Thyroid gland (tissue), 4 donors: ENCODE data around the gene LFNG. TPM values are rescaled to one million over a fixed set of nuclear protein-coding genes. Genes with fewer than 3 reads are reported as not detected.

Experiments
- DNase-seq, 2 donors: peaks; one replicate each; pipeline ENCODE4 v3.0.0-alpha.2; 2019
- H3K27ac ChIP-seq, 3 donors: fragments of 200-600 bp; sonication (generic); 1 replicate in 2 of 3; 2 replicates in 1 of 3; pipeline ENCODE4 v1.5.1; 2016 to 2019; ENCODE audit warnings: mild to moderate bottlenecking in 1 of 3, moderate library complexity in 1 of 3
- H3K27me3 ChIP-seq: fragments of 200-600 bp; sonication (generic); one replicate; pipeline ENCODE4 v1.5.1; 2019
- H3K36me3 ChIP-seq, 2 donors: fragments of 200-600 bp; sonication (generic); one replicate each; pipeline ENCODE4 v1.5.1; 2016 to 2019
- H3K4me1 ChIP-seq, 2 donors: fragments of 200-600 bp; sonication (generic); one replicate each; pipeline ENCODE4 v1.5.1; 2017 to 2019
- H3K4me3 ChIP-seq, 3 donors: fragments of 200-600 bp; sonication (generic); replicated peaks in 1 of 3; 1 replicate in 2 of 3; 2 replicates in 1 of 3; pipeline ENCODE4 v1.5.1; 2016; ENCODE audit warnings: mild to moderate bottlenecking in 1 of 3
- H3K9me3 ChIP-seq: fragments of 200-600 bp; sonication (generic); one replicate; pipeline ENCODE4 v1.5.1; 2017
- CTCF ChIP-seq, 6 experiments: fragments of 200-600 bp in 3 of 6; fragments of 450-650 bp in 3 of 6; sonication (generic) in 3 of 6; IDR thresholded peaks; one replicate each; pipeline ENCODE4 v1.5.1; 2016 to 2019; ENCODE audit warnings: antibody characterized with exemption in 6 of 6, mild to moderate bottlenecking in 2 of 6, inconsistent platforms in 1 of 6, moderate library complexity in 1 of 6
- POLR2A ChIP-seq, 2 donors: fragments of 450-650 bp; IDR thresholded peaks; one replicate each; pipeline ENCODE4 v1.6.1; 2017; ENCODE audit warnings: antibody characterized with exemption in 2 of 2, mild to moderate bottlenecking in 2 of 2, moderate library complexity in 1 of 2
- WGBS, 2 donors: methylation state at CpG; one replicate each; pipeline ENCODE4 v1.1.5; 2017; 5-methylcytosine and 5-hydroxymethylcytosine counted together
- intact Hi-C: fragments of 100-400 bp; cut with DNase I; formaldehyde crosslinking; loops from one replicate; pipeline ENCODE4 v1.15.1; 2023
- total RNA-seq, 4 donors: library from RNA; depleted of rRNA; stranded (reverse); fragments of >200 nt; gene quantifications; one replicate each; pipeline ENCODE4 v1.2.3, GENCODE V29; 2016

Gene LFNG
- total RNA-seq, 4 donors from 2014 or later = 3.8 to 6.1 (median 4.8) TPM

GRCh38 chr7:2483494-2483893 lies 36.1 kb upstream of the LFNG start:
- no peak overlapping the region for H3K27ac ChIP-seq
- DNase-seq = no peak
- no peaks in the 10 kb centered on the region for H3K9me3 ChIP-seq
- peaks cover 0 to 18% of the 10 kb centered on the region in 2 donors for H3K4me1 ChIP-seq
- no peaks in the 10 kb centered on the region for H3K27me3 ChIP-seq
- no peak for TF ChIP-seq CTCF (IDR thresholded peaks at IDR 0.05)
- TF ChIP-seq POLR2A (IDR thresholded peaks at IDR 0.05) = no peak
- H3K4me3 ChIP-seq = no peak overlapping the region
- 65 to 70% methylated on average over 5 of the region's 5 CpGs for WGBS, 2 donors
- H3K36me3 ChIP-seq = no peaks in the 10 kb centered on the region
- intact Hi-C loops = loop anchor here (5.0 kb wide), 1 partner anchor 69 kb away; no protein-coding TSS in a partner anchor

GRCh38 chr7:2484868-2485267 lies 34.7 kb upstream of the LFNG start:
- H3K27ac ChIP-seq = no peak overlapping the region
- TF ChIP-seq POLR2A (IDR thresholded peaks at IDR 0.05) (no peak), CTCF (IDR thresholded peaks at IDR 0.05) (no peak)
- intact Hi-C loops = loop anchor here (5.0 kb wide), 1 partner anchor 67 kb away; no protein-coding TSS in a partner anchor
- H3K27me3 ChIP-seq = no peaks in the 10 kb centered on the region
- peaks cover 3 to 26% of the 10 kb centered on the region in 2 donors for H3K4me1 ChIP-seq
- WGBS, 2 donors = 84 to 88% methylated on average over 12 of the region's 12 CpGs
- no peaks in the 10 kb centered on the region for H3K36me3 ChIP-seq
- DNase-seq = no peak
- no peaks in the 10 kb centered on the region for H3K9me3 ChIP-seq
- no peak overlapping the region for H3K4me3 ChIP-seq

- no peak for TF ChIP-seq POLR2A (IDR thresholded peaks at IDR 0.05)
- no peak for TF ChIP-seq CTCF (IDR thresholded peaks at IDR 0.05)
- Histone ChIP-seq H3K9me3 (no peaks in the 10 kb centered on the region), H3K4me3 (no peak overlapping the region), H3K4me1 (peaks cover 3 to 31% of the 10 kb centered on the region in 2 donors), H3K27ac (peak overlapping the region in 2 of 3 donors; percentile 33 to 37), H3K36me3 (no peaks in the 10 kb centered on the region), H3K27me3 (no peaks in the 10 kb centered on the region)
- DNase-seq = no peak
- WGBS, 2 donors = 43 to 51% methylated on average over 11 to 13 of the region's 14 CpGs
- intact Hi-C loops = no loop called here
Measured at GRCh38 chr7:2487586-2488271, 31.8 kb upstream of the LFNG start.

GRCh38 chr7:2488272-2488645 lies 31.3 kb upstream of the LFNG start:
- H3K27ac ChIP-seq = peak overlapping the region in 2 of 3 donors; percentile 33 to 37
- 62 to 65% methylated on average over 8 of the region's 8 CpGs for WGBS, 2 donors
- no peaks in the 10 kb centered on the region for H3K27me3 ChIP-seq
- H3K9me3 ChIP-seq = no peaks in the 10 kb centered on the region
- no peaks in the 10 kb centered on the region for H3K36me3 ChIP-seq
- no peak overlapping the region for H3K4me3 ChIP-seq
- peaks cover 3 to 36% of the 10 kb centered on the region in 2 donors for H3K4me1 ChIP-seq
- DNase-seq = peak in 1 of 2 donors; percentile 24
- TF ChIP-seq CTCF (IDR thresholded peaks at IDR 0.05) (no peak), POLR2A (IDR thresholded peaks at IDR 0.05) (no peak)
- intact Hi-C loops = no loop called here

GRCh38 chr7:2488681-2489080 lies 30.9 kb upstream of the LFNG start:
- TF ChIP-seq POLR2A (IDR thresholded peaks at IDR 0.05) = no peak
- peaks cover 3 to 40% of the 10 kb centered on the region in 2 donors for H3K4me1 ChIP-seq
- H3K27me3 ChIP-seq = no peaks in the 10 kb centered on the region
- peak overlapping the region in 1 of 3 donors; percentile 37 for H3K27ac ChIP-seq
- DNase-seq = no peak
- 36 to 49% methylated on average over 5 to 9 of the region's 9 CpGs for WGBS, 2 donors
- intact Hi-C loops = no loop called here
- no peak overlapping the region for H3K4me3 ChIP-seq
- no peaks in the 10 kb centered on the region for H3K9me3 ChIP-seq
- no peaks in the 10 kb centered on the region for H3K36me3 ChIP-seq
